Vagina (tissue), 2 donors: ENCODE data around the gene PDZK1.

Experiments used
- POLR2A ChIP-seq, 2 donors: fragments of 450-650 bp; IDR thresholded peaks; one replicate each; pipeline ENCODE4 v1.6.1; 2017; ENCODE audit warnings: antibody characterized with exemption in 2 of 2, mild to moderate bottlenecking in 2 of 2, moderate library complexity in 2 of 2
- POLR2AphosphoS5 ChIP-seq, 2 donors: sonication (generic); formaldehyde crosslinking; IDR thresholded peaks; one replicate each; pipeline ENCODE4 v1.9.0; 2017; ENCODE audit warnings: antibody characterized with exemption in 2 of 2, mild to moderate bottlenecking in 2 of 2, low read depth in 1 of 2; ENCODE audit not compliant: insufficient read depth in 1 of 2
- TF ChIP-seq, protein P1 (sequence below), 3 experiments: fragments of 450-650 bp in 2 of 3; fragments of 200-600 bp in 1 of 3; sonication (generic) in 1 of 3; IDR thresholded peaks; one replicate each; pipeline ENCODE4 v1.5.1; 2017 to 2019; ENCODE audit warnings: antibody characterized with exemption in 3 of 3, mild to moderate bottlenecking in 2 of 3, moderate library complexity in 2 of 3

DNA sequence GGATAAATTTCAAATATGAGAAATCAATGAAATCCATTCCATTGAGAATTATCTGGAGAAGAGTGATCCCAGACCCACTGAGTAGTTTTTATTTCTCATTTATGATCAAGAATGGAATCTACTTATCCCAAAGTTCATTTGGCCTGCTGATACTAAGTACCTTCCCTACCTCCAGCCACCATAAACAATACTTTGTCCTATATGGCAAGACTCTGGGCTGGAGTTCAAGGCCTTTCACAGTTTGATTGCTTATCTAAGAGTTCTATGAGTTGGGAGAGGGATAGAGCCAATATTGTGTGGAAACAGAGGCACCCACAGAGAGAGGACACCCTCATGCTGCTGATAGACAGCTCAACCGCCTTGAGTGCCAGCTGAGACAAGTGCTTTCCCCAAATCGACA is 5.1 kb downstream of the PDZK1 start:
- TF ChIP-seq, protein P1, sequence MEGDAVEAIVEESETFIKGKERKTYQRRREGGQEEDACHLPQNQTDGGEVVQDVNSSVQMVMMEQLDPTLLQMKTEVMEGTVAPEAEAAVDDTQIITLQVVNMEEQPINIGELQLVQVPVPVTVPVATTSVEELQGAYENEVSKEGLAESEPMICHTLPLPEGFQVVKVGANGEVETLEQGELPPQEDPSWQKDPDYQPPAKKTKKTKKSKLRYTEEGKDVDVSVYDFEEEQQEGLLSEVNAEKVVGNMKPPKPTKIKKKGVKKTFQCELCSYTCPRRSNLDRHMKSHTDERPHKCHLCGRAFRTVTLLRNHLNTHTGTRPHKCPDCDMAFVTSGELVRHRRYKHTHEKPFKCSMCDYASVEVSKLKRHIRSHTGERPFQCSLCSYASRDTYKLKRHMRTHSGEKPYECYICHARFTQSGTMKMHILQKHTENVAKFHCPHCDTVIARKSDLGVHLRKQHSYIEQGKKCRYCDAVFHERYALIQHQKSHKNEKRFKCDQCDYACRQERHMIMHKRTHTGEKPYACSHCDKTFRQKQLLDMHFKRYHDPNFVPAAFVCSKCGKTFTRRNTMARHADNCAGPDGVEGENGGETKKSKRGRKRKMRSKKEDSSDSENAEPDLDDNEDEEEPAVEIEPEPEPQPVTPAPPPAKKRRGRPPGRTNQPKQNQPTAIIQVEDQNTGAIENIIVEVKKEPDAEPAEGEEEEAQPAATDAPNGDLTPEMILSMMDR (IDR thresholded peaks at IDR 0.05): no peak
- TF ChIP-seq POLR2A (IDR thresholded peaks at IDR 0.05): no peak
- TF ChIP-seq POLR2AphosphoS5 (IDR thresholded peaks at IDR 0.05; ENCODE audit: insufficient read depth in 1 of 2, low read depth in 1 of 2): no peak
